ENCODE results near the gene ATXN7L2.

The ATXN7L2 gene

GRCh38 chr1:109499661-109500536 is 16.2 kb downstream of the ATXN7L2 start:
- DNase-seq: peak; percentile 24

- DNase-seq: no peak
Measured at GRCh38 chr1:109500941-109501381, 17.3 kb downstream of the ATXN7L2 start.

GRCh38 chr1:109501644-109502363 is 18.1 kb downstream of the ATXN7L2 start:
- no peak for DNase-seq

- DNase-seq: no peak
Measured at GRCh38 chr1:109502364-109502851, 18.7 kb downstream of the ATXN7L2 start.

GRCh38 chr1:109503935-109504334 is 20.2 kb downstream of the ATXN7L2 start:
- no peak for DNase-seq

GRCh38 chr1:109504974-109505373 is 21.3 kb downstream of the ATXN7L2 start:
- DNase-seq: no peak

GRCh38 chr1:109508001-109508872 is 24.5 kb downstream of the ATXN7L2 start:
- no peak for DNase-seq

GRCh38 chr1:109508873-109509175 is 25.1 kb downstream of the ATXN7L2 start:
- no peak for DNase-seq

- peak; percentile 59 for DNase-seq
Measured at GRCh38 chr1:109509176-109510134, 25.8 kb downstream of the ATXN7L2 start, which contains the start of gene AMIGO1. AMIGO1 (minus strand) TSS chr1:109509727; CDS start chr1:109508912, 815 bp downstream.

- DNase-seq: no peak
Measured at GRCh38 chr1:109513110-109513710, 29.5 kb downstream of the ATXN7L2 start.

GRCh38 chr1:109514846-109515245 is 31.1 kb downstream of the ATXN7L2 start:
- no peak for DNase-seq

GRCh38 chr1:109516872-109517271 is 33.2 kb downstream of the ATXN7L2 start:
- no peak for DNase-seq

GRCh38 chr1:109517337-109517736 is 33.6 kb downstream of the ATXN7L2 start:
- no peak for DNase-seq

GRCh38 chr1:109521002-109521951 is 37.6 kb downstream of the ATXN7L2 start:
- DNase-seq: no peak

GRCh38 chr1:109522026-109522425 is 38.3 kb downstream of the ATXN7L2 start:
- DNase-seq: no peak

GRCh38 chr1:109523706-109524105 is 40.0 kb downstream of the ATXN7L2 start:
- no peak for DNase-seq

GRCh38 chr1:109527098-109527811 is 43.5 kb downstream of the ATXN7L2 start:
- no peak for DNase-seq

- DNase-seq: no peak
Measured at GRCh38 chr1:109527846-109528695, 44.4 kb downstream of the ATXN7L2 start.
